Cardiac muscle cell (in vitro differentiated cells and primary cell): ENCODE measurements around the gene EIF3I. TPM values are rescaled to one million over a fixed set of nuclear protein-coding genes. Genes with fewer than 3 reads are reported as not detected.

Experiments used
- DNase-seq, 2 donors: peaks; one replicate each; pipeline versions ENCODE4 v3.0.0 to v3.0.0-alpha.2; 2010 to 2017; ENCODE audit warnings: low read depth in 1 of 2, low spot score in 1 of 2
- H3K27ac ChIP-seq: fragments of 200-600 bp; sonication (generic); 2 replicates; pipeline ENCODE4 v1.5.1; 2016
- H3K27me3 ChIP-seq: fragments of 200-600 bp; sonication (generic); 2 replicates; pipeline ENCODE4 v1.6.0; 2016; ENCODE audit warnings: control low read depth
- H3K36me3 ChIP-seq: fragments of 200-600 bp; sonication (generic); 2 replicates; pipeline ENCODE4 v1.5.1; 2016; ENCODE audit warnings: control low read depth
- H3K4me1 ChIP-seq: fragments of 200-600 bp; sonication (generic); 2 replicates; pipeline ENCODE4 v1.8.1; 2017; ENCODE audit warnings: low read depth, mild to moderate bottlenecking, mixed run types
- H3K4me3 ChIP-seq: fragments of 200-600 bp; sonication (generic); 2 replicates; pipeline ENCODE4 v1.5.1; 2016; ENCODE audit warnings: mild to moderate bottlenecking
- H3K9me3 ChIP-seq: fragments of 200-600 bp; sonication (generic); 2 replicates; pipeline ENCODE4 v1.5.1; 2017; ENCODE audit warnings: low read depth, mild to moderate bottlenecking, control low read depth
- CTCF ChIP-seq: IDR thresholded peaks from 2 replicates; pipeline ENCODE4 v1.5.1; 2012; ENCODE audit warnings: low read depth, mild to moderate bottlenecking, low read length
- polyA plus RNA-seq: library from polyadenylated mRNA; unstranded; fragments of >200 nt; fragmentation: Nextera tagmentation; extraction: Ambion mirVana; gene quantifications from 2 replicates; pipeline ENCODE4 v1.2.1, GENCODE V29; 2016
- total RNA-seq: library from RNA; depleted of rRNA; stranded (reverse); fragments of >200 nt; gene quantifications from 2 replicates; pipeline ENCODE4 v1.2.3, GENCODE V29; 2016

Gene EIF3I
- total and polyA plus RNA-seq, 2 experiments from 2014 or later = 165 to 239 TPM

GRCh38 chr1:32205401-32206370, 16.5 kb upstream of the EIF3I start, which contains the start of gene IQCC:
Gene IQCC, plus strand, starts transcription at chr1:32205671. Its CDS starts 11 bp downstream, at chr1:32205682.
- no peak for TF ChIP-seq CTCF
- Histone ChIP-seq H3K4me1 (no peaks in the 10 kb centered on the region), H3K36me3 (no peaks in the 10 kb centered on the region), H3K27ac (no peak within 1 kb of the TSS), H3K4me3 (peak within 1 kb of the TSS; percentile 64), H3K27me3 (no peaks in the 10 kb centered on the region), H3K9me3 (no peaks in the 10 kb centered on the region)
- peak; percentile 84 to 94 for DNase-seq

- Histone ChIP-seq H3K9me3 (no peaks in the 10 kb centered on the region), H3K4me3 (no peak overlapping the region), H3K27me3 (no peaks in the 10 kb centered on the region), H3K4me1 (no peaks in the 10 kb centered on the region), H3K27ac (no peak overlapping the region), H3K36me3 (no peaks in the 10 kb centered on the region)
- no peak for DNase-seq
- TF ChIP-seq CTCF = no peak
Observed at GRCh38 chr1:32208469-32208868, 13.7 kb upstream of the EIF3I start.

- no peak for TF ChIP-seq CTCF
Observed at GRCh38 chr1:32208891-32209328, 13.3 kb upstream of the EIF3I start, which contains the start of gene DCDC2B. Gene DCDC2B, plus strand, starts transcription at chr1:32209089. Its CDS starts 5 bp downstream, at chr1:32209094.

GRCh38 chr1:32215629-32216480, 6.4 kb upstream of the EIF3I start:
- H3K27me3 ChIP-seq = no peaks in the 10 kb centered on the region
- DNase-seq = peak; percentile 76 to 80
- peaks cover 11% of the 10 kb centered on the region for H3K36me3 ChIP-seq
- no peak overlapping the region for H3K27ac ChIP-seq
- no peaks in the 10 kb centered on the region for H3K9me3 ChIP-seq
- TF ChIP-seq CTCF = peak; percentile 85
- H3K4me3 ChIP-seq = no peak overlapping the region
- H3K4me1 ChIP-seq = no peaks in the 10 kb centered on the region

More at GRCh38 chr1:32208891-32209328, 13.3 kb upstream of the EIF3I start, which contains the start of gene DCDC2B:
- H3K4me3 ChIP-seq = no peak within 1 kb of the TSS
- H3K27me3 ChIP-seq = no peaks in the 10 kb centered on the region
- peak in 1 of 2 donors; percentile 51 for DNase-seq
- H3K4me1 ChIP-seq = no peaks in the 10 kb centered on the region
- H3K9me3 ChIP-seq = no peaks in the 10 kb centered on the region
- H3K36me3 ChIP-seq = peaks cover 1% of the 10 kb centered on the region
- H3K27ac ChIP-seq = no peak within 1 kb of the TSS

- Histone ChIP-seq H3K4me3 (no peak overlapping the region), H3K36me3 (peaks cover 11% of the 10 kb centered on the region), H3K27ac (no peak overlapping the region), H3K9me3 (no peaks in the 10 kb centered on the region), H3K4me1 (peaks cover 6% of the 10 kb centered on the region), H3K27me3 (no peaks in the 10 kb centered on the region)
- TF ChIP-seq CTCF = no peak
- no peak for DNase-seq
Observed at GRCh38 chr1:32216566-32216965, 5.6 kb upstream of the EIF3I start.
